ENCODE results near the gene LBR.

GRCh38 chr1:225425201-225425786 lies 2.5 kb downstream of the LBR start:
- TF ChIP-seq CTCF (IDR thresholded peaks at IDR 0.05; ENCODE audit: borderline replicate concordance, extremely low read depth, low read length, poor library complexity, severe bottlenecking): no peak
- no peak for TF ChIP-seq EZH2 (IDR thresholded peaks at IDR 0.05; ENCODE audit: borderline replicate concordance, low read depth, low read length, severe bottlenecking)
